Naive thymus-derived CD8-positive, alpha-beta T cell (primary cell): ENCODE results near the gene CYSRT1. TPM values are rescaled to one million over a fixed set of nuclear protein-coding genes. Genes with fewer than 3 reads are reported as not detected.
A peak's percentile ranks its signal among the peaks of the same experiment; 100 is the strongest.
"Not testable (repeated sequence)": the region's sequence is repeated elsewhere in the genome, so short reads cannot be mapped to it uniquely, and the experiment has no call there.

Experiments used
- ATAC-seq, 2 donors: fragments of 150-1000 bp; cut with Tn5 transposase in 1 of 2; sonication (Bioruptor Pico), chemical (Tn5 transposase) in 1 of 2; 1 replicate in 1 of 2; 2 replicates in 1 of 2; pipeline ENCODE4 v1.10.0; 2021; ENCODE audit warnings: mild to moderate bottlenecking in 2 of 2, moderate library complexity in 2 of 2
- POLR2A ChIA-PET: fragments of 350-600 bp; sonication (Branson Sonifier 250); formaldehyde crosslinking; loops from one replicate; lab custom pipeline; 2021; ENCODE audit warnings: antibody characterized with exemption; lab: Charles Lee
- DNase-seq, 10 donors: peaks; one replicate each; pipeline versions ENCODE4 v3.0.0 to v3.0.0-alpha.2; 2020 to 2022
- H3K27ac Mint-ChIP-seq, 10 donors: one replicate each; pipeline ENCODE4 v1.8.0; 2020 to 2022; ENCODE audit warnings: mild to moderate bottlenecking in 10 of 10, mixed read lengths in 10 of 10, moderate library complexity in 4 of 10, inconsistent platforms in 1 of 10
- H3K27me3 Mint-ChIP-seq, 5 donors: one replicate each; pipeline ENCODE4 v1.8.0; 2021 to 2022; ENCODE audit warnings: mixed read lengths in 5 of 5
- H3K36me3 Mint-ChIP-seq, 3 donors: one replicate each; pipeline ENCODE4 v1.8.0; 2020 to 2022; ENCODE audit warnings: mixed read lengths in 3 of 3, mild to moderate bottlenecking in 2 of 3, inconsistent platforms in 1 of 3
- H3K4me1 Mint-ChIP-seq, 4 donors: one replicate each; pipeline ENCODE4 v1.8.0; 2021 to 2022; ENCODE audit warnings: mixed read lengths in 4 of 4
- H3K4me3 Mint-ChIP-seq, 10 donors: one replicate each; pipeline ENCODE4 v1.8.0; 2020 to 2022; ENCODE audit warnings: mild to moderate bottlenecking in 10 of 10, mixed read lengths in 10 of 10, moderate library complexity in 6 of 10, inconsistent platforms in 1 of 10
- H3K9me3 Mint-ChIP-seq, 9 donors: one replicate each; pipeline ENCODE4 v1.8.0; 2020 to 2022; ENCODE audit warnings: mixed read lengths in 9 of 9, mild to moderate bottlenecking in 3 of 9, inconsistent platforms in 1 of 9, moderate library complexity in 1 of 9
- polyA plus RNA-seq, 3 donors: library from polyadenylated mRNA; unstranded; fragments of 300-500 nt; fragmentation: Illumina TruSeq; gene quantifications; one replicate each; pipeline ENCODE4 v1.2.3, GENCODE V29; 2021
- total RNA-seq, 8 experiments: library from RNA in 2 of 8; stranded (reverse) in 2 of 8; gene quantifications; one replicate each; pipeline ENCODE4 v1.2.3 and lab custom pipeline; 2021 to 2026

Gene CYSRT1
- total and polyA plus RNA-seq, 5 experiments from 2014 or later = 0.30 to 0.47 TPM; not detected in 3

DNA sequence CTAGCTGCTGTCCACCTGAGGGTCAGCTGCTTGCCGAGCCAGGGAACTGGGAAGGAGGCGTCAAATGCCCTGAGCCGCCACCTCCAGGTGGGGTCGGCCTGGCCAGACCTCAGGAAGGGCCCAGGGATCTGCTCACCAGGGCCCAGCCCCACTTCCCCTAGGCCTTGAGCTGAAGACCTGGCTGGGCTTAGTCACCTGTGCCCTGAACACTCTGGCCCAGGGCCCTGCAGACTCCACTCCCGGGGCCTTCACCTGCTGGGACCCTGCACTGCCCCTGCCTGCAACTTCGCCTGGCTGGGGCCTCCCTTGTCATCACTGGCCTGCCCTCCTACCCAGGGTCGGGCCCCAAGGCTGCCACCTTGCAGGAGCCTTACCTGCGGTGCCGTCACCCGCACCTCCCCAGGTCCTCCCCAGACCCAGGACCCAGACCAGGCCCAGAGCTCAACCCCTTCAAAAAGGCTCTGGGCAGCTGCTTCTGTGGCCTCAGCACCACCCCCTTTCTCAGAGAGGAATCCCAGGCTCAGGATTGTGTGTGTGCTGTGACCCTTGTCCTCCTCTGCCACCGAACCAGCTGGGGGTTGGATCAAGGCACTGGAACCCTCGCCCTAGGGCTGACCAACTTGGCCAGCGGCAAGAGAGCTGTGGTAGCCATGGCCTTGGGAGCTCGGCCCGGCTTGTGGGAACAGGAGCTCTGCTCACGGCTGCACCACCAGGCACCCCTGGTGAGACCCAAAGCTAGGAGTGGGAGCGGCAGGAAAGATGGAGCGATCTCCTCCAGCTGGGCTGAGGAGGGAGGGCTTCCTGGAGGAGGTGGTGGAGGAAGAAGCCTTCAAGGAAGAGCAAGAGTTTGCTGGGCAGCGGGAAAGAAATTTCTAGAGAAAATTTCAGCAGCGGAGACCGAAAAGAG lies 29.0 kb downstream of the CYSRT1 start:
- ATAC-seq (no peak), DNase-seq (no peak)
- H3K27me3 Mint-ChIP-seq = no peaks in the 10 kb centered on the region
- H3K36me3 Mint-ChIP-seq = peaks cover 0 to 8% (median 0%) of the 10 kb centered on the region in 3 donors
- H3K27ac Mint-ChIP-seq = peak overlapping the region in 8 of 10 donors; percentile 53 to 89 (median 78)
- H3K9me3 Mint-ChIP-seq = no peaks in the 10 kb centered on the region
- peaks cover 4 to 20% (median 12%) of the 10 kb centered on the region in 4 donors for H3K4me1 Mint-ChIP-seq
- POLR2A ChIA-PET = interaction anchor here (0.6 to 8.2 kb wide), 15 partner anchors 11 to 326 kb away, joined by 3 to 139 read pairs (median 4); partner anchors contain the start of genes MAN1B1, NRARP, PNPLA7 and SSNA1
- peak overlapping the region; percentile 79 to 92 (median 86) for H3K4me3 Mint-ChIP-seq

DNA sequence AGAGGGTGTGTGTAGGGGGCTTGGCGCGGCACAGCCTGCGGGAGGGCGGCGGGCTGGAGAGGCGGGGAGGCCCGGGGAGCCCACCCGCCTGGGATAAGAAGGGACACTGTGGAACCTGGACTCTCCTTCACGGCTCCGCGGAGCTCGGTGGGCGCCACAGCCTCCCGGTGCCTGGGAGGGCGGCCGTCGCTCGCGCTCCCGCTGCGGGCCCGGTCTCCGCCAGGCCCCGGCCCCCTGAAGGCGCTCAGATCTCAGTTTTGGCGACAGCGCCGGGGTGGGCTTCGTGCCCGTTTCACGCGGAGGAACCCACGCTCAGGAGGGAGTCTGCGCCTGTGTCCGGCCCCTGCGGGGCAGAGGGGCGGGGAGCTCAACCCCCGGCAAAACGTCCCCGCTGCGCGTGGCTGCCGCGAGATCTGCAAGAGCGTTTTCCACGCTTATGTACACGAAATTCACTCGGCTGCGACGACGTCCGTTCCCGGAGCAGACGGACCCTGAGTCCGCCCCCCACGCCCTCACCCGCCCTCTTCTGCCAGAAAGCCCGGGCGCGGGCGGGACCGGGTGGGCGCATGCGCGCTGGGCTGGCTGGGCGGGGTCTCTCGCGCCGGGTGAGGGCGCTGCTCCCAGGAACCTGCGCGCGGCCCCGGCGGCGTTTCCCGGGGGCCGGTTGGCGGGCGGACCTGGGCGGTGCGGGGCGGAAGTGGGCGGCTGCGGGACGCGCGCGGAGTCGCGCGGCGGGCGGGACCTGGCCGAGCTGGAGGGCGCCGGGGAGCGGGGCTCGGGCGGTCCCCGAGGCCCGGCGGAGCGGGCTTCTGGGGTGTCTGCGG lies 29.9 kb downstream of the CYSRT1 start, which contains the start of gene NELFB:
Gene NELFB (plus strand): TSS at position 704 of the 824 bp plus-strand sequence.
- H3K9me3 Mint-ChIP-seq = no peaks in the 10 kb centered on the region
- H3K27ac Mint-ChIP-seq = peak within 1 kb of the TSS; percentile 41 to 89 (median 78)
- H3K27me3 Mint-ChIP-seq = no peaks in the 10 kb centered on the region
- POLR2A ChIA-PET = interaction anchor here (0.6 to 8.2 kb wide), 16 partner anchors 10 to 325 kb away, joined by 3 to 139 read pairs (median 4); partner anchors contain the start of genes EXD3, MAN1B1, NRARP and PNPLA7
- ATAC-seq (peak; percentile 90), DNase-seq (peak; percentile 89 to 99 (median 96))
- H3K4me3 Mint-ChIP-seq = peak within 1 kb of the TSS; percentile 84 to 96 (median 87)
- H3K36me3 Mint-ChIP-seq = peaks cover 0 to 13% (median 0%) of the 10 kb centered on the region in 3 donors
- H3K4me1 Mint-ChIP-seq = peaks cover 4 to 20% (median 12%) of the 10 kb centered on the region in 4 donors

DNA sequence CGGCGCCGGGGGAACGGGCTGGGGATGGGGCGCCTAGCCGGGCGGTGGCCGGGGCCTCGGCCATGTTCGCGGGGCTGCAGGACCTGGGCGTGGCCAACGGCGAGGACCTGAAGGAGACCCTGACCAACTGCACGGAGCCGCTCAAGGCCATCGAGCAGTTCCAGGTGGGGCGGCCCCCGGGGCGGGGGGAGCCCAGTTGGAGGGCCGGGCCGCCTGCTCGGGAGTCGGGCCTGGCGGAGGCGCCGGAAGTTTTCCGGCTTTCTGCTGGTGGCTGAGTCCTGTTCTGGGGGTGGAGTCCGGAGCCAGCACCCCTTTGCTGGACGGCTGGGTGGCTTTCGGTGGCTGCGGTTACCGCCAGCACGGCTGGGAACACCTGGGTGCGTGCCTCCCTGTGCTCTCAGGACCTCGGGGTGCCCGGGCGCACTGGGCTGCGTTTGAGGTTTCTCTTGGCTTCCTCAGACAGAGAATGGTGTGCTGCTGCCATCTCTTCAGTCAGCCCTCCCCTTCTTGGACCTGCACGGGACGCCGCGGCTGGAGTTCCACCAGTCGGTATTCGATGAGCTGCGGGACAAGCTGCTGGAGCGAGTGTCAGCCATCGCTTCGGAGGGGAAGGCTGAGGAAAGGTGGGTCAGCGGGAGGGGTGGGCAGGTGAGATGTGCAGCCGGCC lies 30.6 kb downstream of the CYSRT1 start:
- peaks cover 0 to 13% (median 0%) of the 10 kb centered on the region in 3 donors for H3K36me3 Mint-ChIP-seq
- H3K4me3 Mint-ChIP-seq = peak overlapping the region; percentile 84 to 96 (median 87)
- H3K9me3 Mint-ChIP-seq = no peaks in the 10 kb centered on the region
- ATAC-seq = peak in 1 of 2 donors; percentile 6
- peak in 1 of 10 donors; percentile 35 for DNase-seq
- peaks cover 4 to 20% (median 12%) of the 10 kb centered on the region in 4 donors for H3K4me1 Mint-ChIP-seq
- no peaks in the 10 kb centered on the region for H3K27me3 Mint-ChIP-seq
- POLR2A ChIA-PET = interaction anchor here (1.0 to 8.2 kb wide), 12 partner anchors 10 to 295 kb away, joined by 3 to 139 read pairs (median 4); partner anchors contain the start of genes EXD3, MAN1B1, PNPLA7 and SSNA1
- H3K27ac Mint-ChIP-seq = peak overlapping the region in 9 of 10 donors; percentile 25 to 89 (median 66)

DNA sequence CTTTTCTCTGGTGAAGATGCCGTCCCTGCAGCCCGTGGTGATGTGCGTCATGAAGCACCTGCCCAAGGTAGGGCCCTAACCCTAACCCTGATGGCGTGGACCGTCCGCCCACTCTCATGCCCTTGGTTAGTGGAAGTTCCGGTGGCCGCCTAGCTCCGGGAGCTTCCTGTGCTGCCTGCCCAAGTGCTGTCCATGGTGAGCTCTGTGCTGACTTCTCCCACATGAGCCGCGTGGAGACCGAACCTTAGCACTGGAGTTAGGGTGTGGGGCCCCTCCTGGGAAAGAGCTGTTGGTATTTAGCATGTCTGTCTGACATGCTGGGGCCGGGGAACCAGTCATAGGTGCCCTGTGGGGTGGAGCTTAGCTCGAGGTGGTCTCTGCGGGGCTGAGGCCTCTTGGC lies 31.4 kb downstream of the CYSRT1 start:
- Mint-ChIP-seq H3K36me3 (peaks cover 0 to 17% (median 0%) of the 10 kb centered on the region in 3 donors), H3K9me3 (no peaks in the 10 kb centered on the region), H3K4me3 (peak overlapping the region; percentile 84 to 96 (median 87)), H3K27me3 (no peaks in the 10 kb centered on the region), H3K27ac (peak overlapping the region in 1 of 10 donors; percentile 11), H3K4me1 (peaks cover 4 to 20% (median 12%) of the 10 kb centered on the region in 4 donors)
- DNase-seq = no peak
- POLR2A ChIA-PET = interaction anchor here (0.6 to 8.2 kb wide), 9 partner anchors 9 to 293 kb away, joined by 3 to 139 read pairs (median 6); partner anchors contain the start of genes EXD3, MAN1B1 and TUBB4B
- ATAC-seq = no peak

DNA sequence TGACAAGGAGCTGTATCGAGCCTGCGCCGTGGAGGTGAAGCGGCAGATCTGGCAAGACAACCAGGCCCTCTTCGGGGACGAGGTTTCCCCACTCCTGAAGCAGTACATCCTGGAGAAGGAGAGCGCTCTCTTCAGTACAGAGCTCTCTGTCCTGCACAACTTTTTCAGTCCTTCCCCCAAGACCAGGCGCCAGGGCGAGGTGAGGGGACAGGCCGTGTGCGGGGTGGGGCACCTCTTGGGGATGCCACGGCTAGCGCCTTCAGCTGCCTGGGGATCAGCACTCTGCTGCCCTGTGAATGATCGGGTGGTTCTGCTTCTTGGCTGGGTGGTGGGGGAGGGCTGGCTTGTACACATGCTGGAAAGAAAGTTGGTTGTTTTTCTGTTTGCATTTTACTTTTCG lies 31.9 kb downstream of the CYSRT1 start:
- Mint-ChIP-seq H3K27ac (peak overlapping the region in 1 of 10 donors; percentile 19), H3K27me3 (no peaks in the 10 kb centered on the region), H3K9me3 (no peaks in the 10 kb centered on the region), H3K4me3 (peak overlapping the region; percentile 59 to 96 (median 86)), H3K4me1 (peaks cover 4 to 22% (median 15%) of the 10 kb centered on the region in 4 donors), H3K36me3 (peaks cover 0 to 22% (median 3%) of the 10 kb centered on the region in 3 donors)
- DNase-seq = no peak
- POLR2A ChIA-PET = interaction anchor here (0.6 to 8.2 kb wide), 7 partner anchors 9 to 292 kb away, joined by 4 to 139 read pairs (median 6); partner anchors contain the start of genes MAN1B1 and TUBB4B
- no peak for ATAC-seq

DNA sequence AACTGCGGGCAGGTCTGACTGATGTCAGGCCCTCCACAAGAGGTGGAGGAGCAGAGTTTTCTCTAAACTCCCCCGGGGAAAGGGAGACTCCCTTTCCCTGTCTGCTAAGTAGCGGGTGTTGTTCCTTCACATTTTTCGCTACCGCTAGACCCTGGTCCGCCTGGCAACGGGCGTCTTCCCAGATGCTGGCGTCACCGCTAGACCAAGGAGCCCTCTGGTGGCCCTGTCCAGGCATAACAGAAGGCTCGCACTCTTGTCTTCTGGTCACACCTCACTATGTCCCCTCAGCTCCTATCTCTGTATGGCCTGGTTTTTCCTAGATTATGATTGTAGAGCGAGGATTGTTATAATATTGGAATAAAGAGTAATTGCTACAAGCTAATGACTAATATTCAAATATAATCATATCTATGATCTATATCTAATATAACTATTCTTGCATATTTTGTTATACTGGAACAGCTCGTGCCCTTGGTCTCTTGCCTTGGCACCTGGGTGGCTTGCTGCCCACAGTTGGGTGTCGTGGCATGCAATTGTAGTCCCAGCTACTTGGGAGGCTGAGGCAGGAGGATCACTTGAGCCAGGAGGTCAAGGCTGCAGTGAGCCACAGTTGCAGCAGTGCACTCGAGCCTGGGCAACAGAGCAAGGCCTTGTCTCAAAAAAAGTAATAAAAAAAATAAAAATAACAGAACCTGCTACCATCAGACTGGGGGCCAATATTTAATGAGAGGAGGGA lies 37.4 kb downstream of the CYSRT1 start:
- peaks cover 0 to 46% (median 9%) of the 10 kb centered on the region in 3 donors for H3K36me3 Mint-ChIP-seq
- not testable (repeated sequence) for H3K27me3 Mint-ChIP-seq, ATAC-seq, H3K9me3 Mint-ChIP-seq, H3K27ac Mint-ChIP-seq, H3K4me1 Mint-ChIP-seq, H3K4me3 Mint-ChIP-seq
- DNase-seq = peak in 1 of 10 donors; percentile 38
- POLR2A ChIA-PET = interaction anchor here (1.2 kb wide), 1 partner anchor 8 kb away, joined by 4 read pairs; no protein-coding TSS in a partner anchor

DNA sequence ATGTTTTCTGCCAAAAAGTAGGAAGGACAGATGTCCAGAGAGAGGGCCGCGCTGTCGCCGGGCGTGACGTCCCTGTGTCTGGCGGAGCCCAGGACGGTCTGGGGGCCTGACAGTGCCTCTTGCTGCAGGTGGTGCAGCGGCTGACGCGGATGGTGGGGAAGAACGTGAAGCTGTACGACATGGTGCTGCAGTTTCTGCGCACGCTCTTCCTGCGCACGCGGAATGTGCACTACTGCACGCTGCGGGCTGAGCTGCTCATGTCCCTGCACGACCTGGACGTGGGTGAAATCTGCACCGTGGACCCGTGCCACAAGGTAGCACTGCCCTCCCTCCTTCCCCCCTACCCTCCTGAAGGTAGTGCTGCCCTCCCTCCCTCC lies 37.9 kb downstream of the CYSRT1 start:
- peaks cover 0 to 51% (median 13%) of the 10 kb centered on the region in 3 donors for H3K36me3 Mint-ChIP-seq
- no peak overlapping the region for H3K4me3 Mint-ChIP-seq
- H3K27me3 Mint-ChIP-seq = no peaks in the 10 kb centered on the region
- ATAC-seq (no peak), DNase-seq (no peak)
- POLR2A ChIA-PET = no interaction called here
- no peaks in the 10 kb centered on the region for H3K9me3 Mint-ChIP-seq
- H3K4me1 Mint-ChIP-seq = peaks cover 0 to 5% (median under 1%) of the 10 kb centered on the region in 4 donors
- no peak overlapping the region for H3K27ac Mint-ChIP-seq

DNA sequence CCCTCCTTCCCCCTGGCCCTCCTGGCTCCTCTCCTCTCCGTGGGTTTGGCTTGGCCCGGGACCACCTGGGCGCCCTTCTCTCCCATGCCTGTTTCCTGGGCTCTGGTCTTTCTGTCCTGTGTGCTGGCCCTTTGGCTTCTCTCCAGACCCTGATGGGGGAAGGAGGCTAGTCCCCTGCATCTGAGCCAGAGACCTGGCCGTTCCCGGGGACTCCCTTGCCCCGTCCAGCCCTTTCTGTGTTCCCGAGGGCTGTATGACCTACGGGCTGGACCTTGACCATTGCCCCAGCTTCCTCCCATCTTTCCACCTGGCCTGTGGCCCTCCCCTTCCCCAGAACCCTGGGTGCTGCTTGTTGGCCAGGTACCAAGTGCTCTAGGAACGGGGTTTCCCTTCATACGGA lies 38.5 kb downstream of the CYSRT1 start:
- peaks cover 0 to 54% (median 14%) of the 10 kb centered on the region in 3 donors for H3K36me3 Mint-ChIP-seq
- POLR2A ChIA-PET = no interaction called here
- H3K9me3 Mint-ChIP-seq = no peaks in the 10 kb centered on the region

DNA sequence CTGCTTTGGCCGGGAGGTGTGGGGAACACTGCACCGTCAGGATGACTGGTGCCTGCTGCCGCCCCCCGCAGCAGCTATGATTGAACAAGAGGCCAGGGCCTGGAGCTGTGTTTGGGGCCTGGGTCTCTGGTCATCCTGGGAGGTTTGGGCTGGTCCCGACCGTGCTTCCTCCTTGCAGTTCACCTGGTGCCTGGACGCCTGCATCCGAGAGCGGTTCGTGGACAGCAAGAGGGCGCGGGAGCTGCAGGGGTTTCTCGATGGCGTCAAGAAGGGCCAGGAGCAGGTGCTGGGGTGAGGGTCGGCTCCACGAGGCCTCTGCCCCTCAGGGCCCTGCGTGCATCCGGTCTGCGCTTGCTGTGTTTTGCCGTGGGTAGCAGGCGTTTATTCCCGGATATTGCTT lies 39.1 kb downstream of the CYSRT1 start:
- no peaks in the 10 kb centered on the region for H3K27me3 Mint-ChIP-seq
- peaks cover 0 to 54% (median 18%) of the 10 kb centered on the region in 3 donors for H3K36me3 Mint-ChIP-seq
- POLR2A ChIA-PET = no interaction called here
- peaks cover 2 to 5% (median 4%) of the 10 kb centered on the region in 4 donors for H3K4me1 Mint-ChIP-seq
- no peaks in the 10 kb centered on the region for H3K9me3 Mint-ChIP-seq
- no peak overlapping the region for H3K4me3 Mint-ChIP-seq
- ATAC-seq = no peak
- H3K27ac Mint-ChIP-seq = peak overlapping the region in 1 of 10 donors; percentile 48
- no peak for DNase-seq

More for the DNA sequence above, 38.5 kb downstream of the CYSRT1 start:
- H3K27ac Mint-ChIP-seq = no peak overlapping the region
- H3K4me3 Mint-ChIP-seq = no peak overlapping the region
- peaks cover under 1 to 5% (median under 1%) of the 10 kb centered on the region in 4 donors for H3K4me1 Mint-ChIP-seq
- no peak for ATAC-seq
- no peak for DNase-seq
- H3K27me3 Mint-ChIP-seq = no peaks in the 10 kb centered on the region

DNA sequence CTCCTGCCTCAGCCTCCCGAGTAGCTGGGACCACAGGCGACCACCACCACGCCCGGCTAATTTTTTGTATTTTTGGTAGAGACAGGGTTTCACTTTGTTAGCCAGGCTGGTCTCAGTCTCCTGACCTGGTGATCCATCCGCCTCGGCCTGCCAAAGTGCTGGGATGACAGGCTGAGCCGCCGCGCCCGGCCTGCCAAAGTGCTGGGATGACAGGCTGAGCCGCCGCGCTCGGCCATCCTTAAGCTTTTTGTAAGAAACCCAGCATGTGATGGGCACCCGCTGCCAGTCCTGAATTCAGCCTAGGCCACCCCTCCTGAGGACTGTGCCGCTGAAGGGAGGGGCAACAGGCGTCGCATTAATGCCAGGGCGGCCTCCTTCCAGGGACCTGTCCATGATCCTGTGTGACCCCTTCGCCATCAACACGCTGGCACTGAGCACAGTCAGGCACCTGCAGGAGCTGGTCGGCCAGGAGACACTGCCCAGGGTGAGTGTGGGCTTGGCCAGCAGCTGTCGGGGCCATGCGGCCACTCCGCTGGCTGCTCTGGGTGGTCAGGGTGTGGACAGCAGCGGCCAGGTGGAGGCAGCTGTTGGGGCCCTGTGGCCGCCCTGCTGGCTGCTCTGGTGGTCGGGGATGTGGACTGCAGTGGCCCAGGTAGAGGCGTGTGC lies 40.7 kb downstream of the CYSRT1 start:
- POLR2A ChIA-PET = interaction anchor here (1.2 to 1.4 kb wide), 3 partner anchors 9 to 28 kb away, joined by 3 to 4 read pairs (median 4); no protein-coding TSS in a partner anchor

More for the DNA sequence above, 40.7 kb downstream of the CYSRT1 start:
- no peaks in the 10 kb centered on the region for H3K27me3 Mint-ChIP-seq
- DNase-seq (no peak), ATAC-seq (no peak)
- H3K27ac Mint-ChIP-seq = no peak overlapping the region
- H3K36me3 Mint-ChIP-seq = peaks cover 0 to 62% (median 26%) of the 10 kb centered on the region in 3 donors
- H3K4me1 Mint-ChIP-seq = peaks cover 5 to 13% (median 8%) of the 10 kb centered on the region in 4 donors
- H3K4me3 Mint-ChIP-seq = no peak overlapping the region
- H3K9me3 Mint-ChIP-seq = no peaks in the 10 kb centered on the region
